ENCODE data around the gene ARID1B. TPM values are rescaled to one million over a fixed set of nuclear protein-coding genes. Genes with fewer than 3 reads are reported as not detected.

Gene ARID1B
- total RNA-seq, 1 experiment from 2014 or later, result 35.6 TPM

DNA sequence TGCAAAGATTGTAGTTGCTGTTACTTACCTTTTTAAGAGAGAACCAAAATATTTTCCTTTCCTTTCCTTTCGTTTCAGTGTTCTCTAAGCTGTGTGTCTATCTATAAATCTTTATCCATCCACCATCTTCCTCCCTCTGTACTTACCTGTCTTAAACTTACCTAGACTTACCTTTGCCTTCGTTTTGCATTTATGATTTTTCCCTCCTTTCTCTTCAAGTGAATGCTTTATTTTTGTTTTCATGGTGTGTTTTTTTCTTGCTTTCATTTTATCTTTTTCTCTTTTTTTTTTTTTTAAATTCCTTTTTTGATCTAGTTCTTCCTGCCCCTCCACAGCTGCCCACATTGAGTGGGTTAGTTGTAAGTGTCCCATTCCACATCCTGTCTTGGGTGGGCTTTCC, 26.2 kb downstream of the ARID1B start:
- Histone ChIP-seq H3K4me2 (ENCODE audit: low read length) (no peak overlapping the region), H3K79me2 (ENCODE audit: insufficient read depth, low read length) (peaks cover 80% of the 10 kb centered on the region), H4K20me1 (ENCODE audit: insufficient read depth) (peaks cover 5% of the 10 kb centered on the region; the same call in 1 of the 2 replicates), H3K4me1 (ENCODE audit: control insufficient read depth in 1 of 2, insufficient read depth in 2 of 2, low read length in 2 of 2) (no peaks in the 10 kb centered on the region), H3K9ac (ENCODE audit: low read length) (no peak overlapping the region), H3K4me3 (replicated peaks in 1 of 2; ENCODE audit: low read depth in 1 of 2, low read length in 2 of 2) (no peak overlapping the region), H2AFZ (ENCODE audit: low read depth, low read length, poor library complexity, severe bottlenecking) (no peak overlapping the region), H3K9me3 (ENCODE audit: control insufficient read depth in 1 of 2, insufficient read depth in 1 of 2, low read depth in 1 of 2, low read length in 2 of 2) (no peaks in the 10 kb centered on the region), H3K9me2 (ENCODE audit: insufficient read depth) (no peaks in the 10 kb centered on the region), H3K27me3 (ENCODE audit: insufficient read depth, low read length) (no peaks in the 10 kb centered on the region), H3K36me3 (ENCODE audit: control insufficient read depth in 1 of 2, insufficient read depth in 2 of 2, low read length in 2 of 2) (no peaks in the 10 kb centered on the region), H3K27ac (ENCODE audit: low read depth, low read length) (no peak overlapping the region)
- BruUV-seq (replicated peaks), result no TSS peak
- TF ChIP-seq SIN3A (IDR thresholded peaks at IDR 0.05; ENCODE audit: low read depth), result no peak
- TF ChIP-seq CBX3 (IDR thresholded peaks at IDR 0.05; ENCODE audit: low read depth), result no peak
- ChIA-PET RAD21 (ENCODE audit: low non-redundant PET in 1 of 2, low total read pairs in 2 of 2, uncharacterized antibody in 2 of 2, unreplicated experiment in 2 of 2) (no interaction called here), POLR2A (no interaction called here), CTCF (no interaction called here)
- DNase-seq (ENCODE audit: low read depth, low spot score) (no peak), ATAC-seq (no peak)
- intact Hi-C loops (cut with micrococcal nuclease), result no loop called here

DNA sequence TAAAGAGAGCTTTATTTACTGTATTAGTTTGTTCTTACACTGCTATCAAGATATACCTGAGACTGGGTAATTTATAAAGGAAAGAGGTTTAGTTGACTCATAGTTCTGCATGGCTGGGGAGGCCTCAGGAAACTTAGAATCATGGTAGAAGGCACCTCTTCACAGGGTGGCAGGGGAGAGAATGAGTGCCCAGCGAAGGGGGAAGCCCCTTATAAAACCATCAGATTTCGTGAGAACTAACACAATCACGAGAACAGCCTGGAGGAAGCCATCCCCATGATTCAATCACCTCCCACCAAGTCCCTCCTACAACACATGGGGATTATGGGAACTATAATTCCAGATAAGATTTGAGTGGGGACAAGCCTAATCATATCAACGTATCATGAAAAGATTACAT, 27.2 kb downstream of the ARID1B start:
- Histone ChIP-seq H3K79me2 (ENCODE audit: insufficient read depth, low read length) (peaks cover 81% of the 10 kb centered on the region), H3K4me3 (replicated peaks in 1 of 2; ENCODE audit: low read depth in 1 of 2, low read length in 2 of 2) (no peak overlapping the region), H3K9me3 (ENCODE audit: control insufficient read depth in 1 of 2, insufficient read depth in 1 of 2, low read depth in 1 of 2, low read length in 2 of 2) (no peaks in the 10 kb centered on the region), H3K9ac (ENCODE audit: low read length) (no peak overlapping the region), H2AFZ (ENCODE audit: low read depth, low read length, poor library complexity, severe bottlenecking) (no peak overlapping the region), H3K27ac (ENCODE audit: low read depth, low read length) (no peak overlapping the region), H3K9me2 (ENCODE audit: insufficient read depth) (no peaks in the 10 kb centered on the region), H3K27me3 (ENCODE audit: insufficient read depth, low read length) (no peaks in the 10 kb centered on the region), H3K4me2 (ENCODE audit: low read length) (no peak overlapping the region), H3K4me1 (ENCODE audit: control insufficient read depth in 1 of 2, insufficient read depth in 2 of 2, low read length in 2 of 2) (no peaks in the 10 kb centered on the region), H4K20me1 (ENCODE audit: insufficient read depth) (peaks cover 5% of the 10 kb centered on the region; the same call in 1 of the 2 replicates), H3K36me3 (ENCODE audit: control insufficient read depth in 1 of 2, insufficient read depth in 2 of 2, low read length in 2 of 2) (no peaks in the 10 kb centered on the region)
- intact Hi-C loops (cut with micrococcal nuclease), result no loop called here
- ATAC-seq, result no peak
- TF ChIP-seq POLR2AphosphoS5 (IDR thresholded peaks at IDR 0.05; ENCODE audit: low read depth, low read length) (no peak), CBX3 (IDR thresholded peaks at IDR 0.05; ENCODE audit: low read depth) (no peak)
- BruUV-seq (replicated peaks), result no TSS peak
- RAD21 ChIA-PET (ENCODE audit: low non-redundant PET in 1 of 2, low total read pairs in 2 of 2, uncharacterized antibody in 2 of 2, unreplicated experiment in 2 of 2), result no interaction called here
- DNase-seq (ENCODE audit: low read depth, low spot score), result no peak
- POLR2A ChIA-PET, result no interaction called here
- CTCF ChIA-PET, result interaction anchor here (0.7 kb wide), 1 partner anchor 383 kb away, joined by 3 read pairs; no protein-coding TSS in a partner anchor

DNA sequence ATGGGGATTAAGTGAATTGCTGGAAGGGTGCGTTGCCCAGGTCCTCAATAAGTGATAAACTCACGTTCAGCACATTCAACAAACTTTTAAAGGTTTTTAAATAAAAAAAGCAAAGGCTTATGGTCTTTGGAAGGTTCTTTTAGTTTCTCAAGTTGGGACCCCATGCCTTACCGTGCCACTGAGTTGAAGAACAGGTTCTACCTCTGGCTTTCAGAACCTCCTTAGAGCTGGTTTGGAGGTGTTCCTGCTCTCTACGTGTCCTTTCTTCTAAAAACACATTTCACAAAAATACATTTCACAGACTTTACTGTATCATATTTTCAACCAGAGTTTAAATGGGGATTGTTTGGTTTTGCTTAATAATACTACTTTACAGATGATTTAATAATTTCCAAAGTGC, 29.0 kb downstream of the ARID1B start:
- ATAC-seq, result no peak
- CTCF ChIA-PET, result no interaction called here
- POLR2A ChIA-PET, result no interaction called here

More for the DNA sequence above, 29.0 kb downstream of the ARID1B start:
- H3K27me3 ChIP-seq (ENCODE audit: insufficient read depth, low read length), result no peaks in the 10 kb centered on the region
- no peak overlapping the region for H2AFZ ChIP-seq (ENCODE audit: low read depth, low read length, poor library complexity, severe bottlenecking)
- no peak overlapping the region for H3K4me3 ChIP-seq (replicated peaks in 1 of 2; ENCODE audit: low read depth in 1 of 2, low read length in 2 of 2)
- H4K20me1 ChIP-seq (ENCODE audit: insufficient read depth), result peaks cover 5% of the 10 kb centered on the region; the same call in 1 of the 2 replicates
- no TSS peak for BruUV-seq (replicated peaks)
- peaks cover 88% of the 10 kb centered on the region for H3K79me2 ChIP-seq (ENCODE audit: insufficient read depth, low read length)
- H3K4me2 ChIP-seq (ENCODE audit: low read length), result no peak overlapping the region
- H3K9me2 ChIP-seq (ENCODE audit: insufficient read depth), result no peaks in the 10 kb centered on the region
- H3K9me3 ChIP-seq (ENCODE audit: control insufficient read depth in 1 of 2, insufficient read depth in 1 of 2, low read depth in 1 of 2, low read length in 2 of 2), result no peaks in the 10 kb centered on the region
- DNase-seq (ENCODE audit: low read depth, low spot score), result no peak
- RAD21 ChIA-PET (ENCODE audit: low non-redundant PET in 1 of 2, low total read pairs in 2 of 2, uncharacterized antibody in 2 of 2, unreplicated experiment in 2 of 2), result no interaction called here
- no peak overlapping the region for H3K27ac ChIP-seq (ENCODE audit: low read depth, low read length)
- no peak overlapping the region for H3K9ac ChIP-seq (ENCODE audit: low read length)
- no peaks in the 10 kb centered on the region for H3K4me1 ChIP-seq (ENCODE audit: control insufficient read depth in 1 of 2, insufficient read depth in 2 of 2, low read length in 2 of 2)
- TF ChIP-seq SIN3A (IDR thresholded peaks at IDR 0.05; ENCODE audit: low read depth), result no peak
- no peaks in the 10 kb centered on the region for H3K36me3 ChIP-seq (ENCODE audit: control insufficient read depth in 1 of 2, insufficient read depth in 2 of 2, low read length in 2 of 2)
- intact Hi-C loops (cut with micrococcal nuclease), result no loop called here
